GM18511 (cell line): ENCODE data around the gene SHB.

Experiments used
- ATAC-seq: cut with Tn5 transposase; IDR thresholded peaks from one replicate; pipeline ENCODE4 v1.9.1; 2021; ENCODE audit warnings: mild to moderate bottlenecking, moderate library complexity; ENCODE audit not compliant: unreplicated experiment

Gene SHB

GRCh38 chr9:37956904-37957663, 111.9 kb downstream of the SHB start:
- no peak for ATAC-seq

- ATAC-seq, result no peak
Measured at GRCh38 chr9:37956423-37956820, 112.6 kb downstream of the SHB start.

DNA sequence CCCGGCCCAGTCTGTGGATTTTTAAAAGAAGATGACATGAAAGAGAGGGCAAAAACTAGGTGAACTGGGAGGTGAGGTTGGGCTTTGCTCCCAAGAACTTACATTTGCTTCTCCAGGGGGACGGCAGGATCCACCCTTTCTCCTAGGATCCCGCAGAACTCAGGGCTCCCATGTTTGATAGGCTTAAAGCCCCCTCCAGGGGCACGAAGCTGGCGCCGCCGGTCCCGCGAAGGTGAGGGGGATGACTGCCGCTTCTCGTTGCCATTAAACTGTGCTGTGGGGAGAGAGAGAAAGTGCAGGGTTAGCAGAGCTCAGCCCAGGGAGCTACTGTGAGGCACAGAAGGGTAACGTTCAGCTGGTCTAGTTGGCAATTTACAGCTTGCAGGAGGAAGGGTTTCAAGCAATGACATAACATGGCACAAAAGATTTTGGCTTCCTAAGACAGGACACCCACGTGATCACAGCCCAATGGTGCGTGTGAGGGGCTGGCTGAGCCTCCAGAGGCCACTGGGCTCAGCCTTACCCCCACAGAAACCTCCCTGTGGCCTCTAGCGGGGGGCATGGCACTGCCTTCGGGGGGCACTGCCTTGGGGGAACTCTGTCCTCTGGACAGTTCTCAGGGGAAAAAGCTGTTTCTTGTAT, 113.1 kb downstream of the SHB start:
- no peak for ATAC-seq

GRCh38 chr9:37954581-37954981, 114.4 kb downstream of the SHB start:
- ATAC-seq, result peak; percentile 44

DNA sequence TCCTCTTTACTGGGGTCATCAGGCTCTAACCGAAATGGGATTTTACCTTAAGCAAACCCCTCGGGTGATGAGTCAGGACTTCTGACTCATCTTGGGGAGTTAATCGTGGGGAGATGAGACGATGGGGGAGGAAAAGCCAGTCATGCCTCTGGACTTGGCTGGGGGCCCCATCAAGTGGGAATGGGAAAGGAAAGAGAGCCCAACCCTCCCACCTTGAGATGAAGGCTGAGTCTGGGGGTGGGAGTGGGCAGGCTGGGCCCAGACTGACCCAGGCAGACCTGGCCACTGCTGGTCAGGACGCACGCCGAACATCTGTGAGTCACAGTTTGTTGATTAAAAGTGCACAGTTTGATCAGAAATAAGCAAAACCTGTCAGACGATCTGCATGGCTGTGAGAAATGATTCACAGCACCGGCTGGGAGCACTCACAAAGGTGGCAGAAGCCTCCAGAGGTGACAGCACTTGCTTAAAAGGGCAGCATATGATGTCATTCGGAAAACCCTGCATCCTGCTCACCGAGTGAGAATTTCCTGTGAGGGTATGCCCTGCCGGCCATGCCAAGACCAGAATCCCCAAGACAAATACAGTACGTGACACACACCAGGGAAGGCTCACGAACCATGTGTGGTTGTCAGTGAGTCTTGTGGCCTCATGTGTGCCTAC, 115.1 kb downstream of the SHB start:
- ATAC-seq, result peak; percentile 87

DNA sequence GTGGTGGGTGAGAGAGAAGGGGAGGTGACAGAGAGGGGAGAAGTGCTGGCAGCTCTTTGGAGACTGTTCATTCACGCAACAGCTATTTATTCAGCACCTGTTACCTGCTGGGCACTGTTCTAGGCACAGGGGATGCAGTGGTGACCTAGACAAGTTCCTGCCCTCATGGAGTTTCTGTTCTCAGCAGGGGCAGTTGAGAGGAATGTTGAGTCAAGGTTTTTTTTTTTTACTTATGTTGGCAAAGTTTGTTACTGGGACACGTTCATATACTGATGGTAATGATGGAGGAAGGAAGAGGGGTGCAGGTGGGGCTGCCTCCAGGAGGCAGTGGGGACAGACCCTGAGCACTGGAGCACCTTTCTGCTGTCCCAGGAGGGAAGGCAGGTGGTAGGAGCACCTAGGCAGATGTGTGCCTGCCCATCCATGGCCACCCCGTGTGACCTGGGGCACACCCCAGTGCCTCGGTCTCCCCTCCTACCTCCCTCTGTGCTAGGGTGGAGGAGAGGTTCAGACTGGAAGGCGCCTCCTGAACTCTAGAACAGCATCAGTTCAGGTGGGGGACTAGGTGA, 115.7 kb downstream of the SHB start:
- ATAC-seq, result no peak

GRCh38 chr9:37952731-37953130, 116.3 kb downstream of the SHB start:
- ATAC-seq, result no peak

GRCh38 chr9:37951671-37952449, 117.2 kb downstream of the SHB start:
- ATAC-seq, result no peak

DNA sequence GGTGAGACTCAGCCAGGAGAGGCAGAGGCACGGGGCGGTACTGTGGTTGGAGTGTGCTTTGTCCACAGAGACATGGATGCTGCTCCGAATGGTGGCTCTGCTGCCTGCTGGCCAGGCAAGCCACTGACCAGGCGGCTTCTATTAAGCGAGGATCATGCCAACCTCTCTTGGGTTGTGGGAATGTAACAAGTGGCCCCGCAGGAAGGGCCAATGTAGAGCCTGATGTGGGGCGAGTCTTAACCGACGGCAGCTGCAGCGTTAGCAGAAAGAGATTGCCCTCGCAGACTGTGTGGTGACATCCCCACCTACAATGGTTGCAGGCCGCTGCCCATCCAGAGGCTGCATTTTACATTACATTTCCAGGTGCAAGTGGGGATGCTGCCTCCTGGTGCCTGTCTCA, 118.5 kb downstream of the SHB start:
- no peak for ATAC-seq

- no peak for ATAC-seq
Measured at GRCh38 chr9:37949576-37949975, 119.5 kb downstream of the SHB start.

DNA sequence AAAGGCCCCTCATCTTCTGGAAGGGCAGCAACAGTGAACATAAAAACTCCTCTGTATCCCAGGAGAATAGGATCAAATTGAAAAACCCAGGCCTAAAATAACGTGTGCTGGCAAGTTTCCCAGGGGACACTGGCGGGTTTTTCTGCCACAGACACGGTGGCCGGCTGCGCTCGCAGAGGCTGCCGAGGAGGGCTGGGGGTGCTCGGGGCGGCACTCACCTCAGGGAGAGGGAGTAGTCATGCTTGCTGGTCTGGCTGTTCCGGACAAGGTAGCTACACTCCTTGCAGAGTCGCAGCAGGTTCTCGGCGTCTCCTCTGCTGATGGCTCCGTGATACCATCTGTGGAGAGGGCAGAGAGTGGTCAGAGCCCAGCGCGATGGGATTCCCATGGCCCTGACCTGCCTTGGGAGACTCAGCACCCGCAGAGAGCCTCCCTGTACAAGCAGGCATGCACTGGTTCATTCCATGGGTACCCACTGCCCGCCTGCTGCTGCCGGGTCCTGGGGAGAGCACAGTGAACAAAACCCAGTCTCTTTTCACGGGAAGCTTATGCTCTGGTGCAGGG, 120.5 kb downstream of the SHB start:
- ATAC-seq, result no peak

DNA sequence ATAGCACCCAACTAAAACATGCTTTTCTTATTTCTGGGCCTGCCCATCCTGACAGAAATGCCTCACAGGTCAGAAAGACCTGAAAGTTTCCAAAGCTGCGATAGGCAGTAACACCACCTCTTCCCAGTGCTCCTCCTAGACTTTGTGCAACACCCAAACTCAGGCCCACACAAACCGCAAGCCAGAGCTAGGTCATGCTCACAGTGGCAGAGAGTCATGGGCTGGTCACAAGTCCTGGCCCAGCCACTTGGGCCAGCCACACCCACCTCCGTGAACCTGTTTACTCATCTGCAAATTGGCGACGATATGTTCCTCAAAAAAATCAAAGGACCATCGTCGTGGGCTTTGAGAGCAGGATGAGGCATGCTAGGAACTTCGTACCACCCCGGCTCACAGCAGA, 121.0 kb downstream of the SHB start:
- ATAC-seq, result no peak

- ATAC-seq, result no peak
Measured at GRCh38 chr9:37947471-37947870, 121.6 kb downstream of the SHB start.

GRCh38 chr9:37946971-37947370, 122.1 kb downstream of the SHB start:
- ATAC-seq, result no peak

GRCh38 chr9:37946041-37946440, 123.0 kb downstream of the SHB start:
- ATAC-seq, result no peak

DNA sequence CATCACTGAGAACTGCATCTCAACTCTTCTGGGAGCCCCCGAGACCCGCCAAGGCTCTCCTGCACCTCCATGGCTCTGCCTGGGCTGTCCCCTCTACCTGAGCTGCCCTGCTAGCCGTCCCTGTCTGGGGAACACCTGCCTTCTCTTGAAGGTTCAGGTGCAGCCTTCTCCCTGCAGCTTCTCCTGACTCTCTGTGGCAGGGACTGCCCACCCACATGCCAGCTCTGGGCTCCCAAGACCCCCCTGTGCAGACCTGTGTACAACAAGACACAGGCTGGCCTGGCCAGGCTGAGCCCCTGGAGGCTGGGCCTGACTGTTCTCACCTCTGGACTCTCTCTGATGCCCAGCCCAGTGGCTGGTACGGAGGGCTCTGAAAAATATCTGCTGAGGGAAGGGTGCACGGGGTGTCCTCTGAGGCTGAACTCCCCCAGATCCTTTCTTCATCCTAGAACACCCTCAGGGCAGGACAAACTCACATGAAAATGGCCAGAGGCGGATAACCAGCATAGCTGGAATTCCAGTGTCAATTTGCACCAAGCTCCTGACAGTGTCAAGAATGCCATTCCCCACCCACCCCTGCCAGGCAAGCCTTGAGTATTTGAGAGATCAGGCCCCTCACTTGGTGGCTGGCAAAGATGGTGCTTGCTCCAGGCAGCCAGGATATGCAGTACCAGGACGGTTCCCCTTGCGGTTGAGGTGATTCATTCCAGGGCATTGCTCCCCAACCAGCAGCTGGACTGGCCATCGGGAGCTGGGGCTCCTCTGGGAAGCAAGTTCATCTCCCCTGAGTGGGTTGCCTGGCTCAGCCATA, 124.2 kb downstream of the SHB start:
- ATAC-seq, result no peak

GRCh38 chr9:37944266-37944650, 124.8 kb downstream of the SHB start:
- ATAC-seq, result no peak

GRCh38 chr9:37943345-37944265, 125.4 kb downstream of the SHB start:
- no peak for ATAC-seq
